ENCODE measurements around the gene KRT83. TPM values are rescaled to one million over a fixed set of nuclear protein-coding genes. Genes with fewer than 3 reads are reported as not detected.

The KRT83 gene
- total and polyA plus RNA-seq, 10 of the 15 experiments (the other 5 are each of a cell fraction or from before 2014, with no cell fraction given), result not detected

DNA sequence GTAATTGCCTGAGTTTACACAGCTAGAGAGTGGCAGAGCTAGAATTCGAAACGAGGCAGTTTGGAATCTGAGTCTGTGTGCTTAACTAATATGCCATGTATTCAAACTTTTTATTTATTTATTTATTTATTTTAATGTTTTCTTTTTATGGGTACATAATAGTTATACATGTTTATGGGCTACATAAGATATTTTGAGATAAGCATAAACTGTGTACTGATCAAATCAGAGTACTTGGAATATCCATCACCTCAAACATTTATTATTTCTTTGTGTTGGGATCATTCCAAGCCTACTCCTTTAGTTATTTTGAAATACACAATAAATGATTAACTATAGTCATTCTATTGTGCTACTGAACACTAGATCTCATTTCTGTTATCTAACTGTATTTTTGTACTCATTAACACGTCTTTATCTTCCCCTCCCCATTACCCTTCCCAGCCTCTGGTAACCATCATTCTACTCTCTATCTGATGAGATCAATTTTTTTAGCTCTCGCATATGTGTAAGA is 22.5 kb downstream of the KRT83 start (continued):
- TF ChIP-seq SMC3 (IDR thresholded peaks at IDR 0.05; ENCODE audit: borderline replicate concordance, low read length), result no peak
- TF ChIP-seq, protein P1, sequence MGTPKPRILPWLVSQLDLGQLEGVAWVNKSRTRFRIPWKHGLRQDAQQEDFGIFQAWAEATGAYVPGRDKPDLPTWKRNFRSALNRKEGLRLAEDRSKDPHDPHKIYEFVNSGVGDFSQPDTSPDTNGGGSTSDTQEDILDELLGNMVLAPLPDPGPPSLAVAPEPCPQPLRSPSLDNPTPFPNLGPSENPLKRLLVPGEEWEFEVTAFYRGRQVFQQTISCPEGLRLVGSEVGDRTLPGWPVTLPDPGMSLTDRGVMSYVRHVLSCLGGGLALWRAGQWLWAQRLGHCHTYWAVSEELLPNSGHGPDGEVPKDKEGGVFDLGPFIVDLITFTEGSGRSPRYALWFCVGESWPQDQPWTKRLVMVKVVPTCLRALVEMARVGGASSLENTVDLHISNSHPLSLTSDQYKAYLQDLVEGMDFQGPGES (IDR thresholded peaks at IDR 0.05), result no peak
- no peak for TF ChIP-seq CBX3 (IDR thresholded peaks at IDR 0.05; ENCODE audit: borderline replicate concordance, low read depth)

DNA sequence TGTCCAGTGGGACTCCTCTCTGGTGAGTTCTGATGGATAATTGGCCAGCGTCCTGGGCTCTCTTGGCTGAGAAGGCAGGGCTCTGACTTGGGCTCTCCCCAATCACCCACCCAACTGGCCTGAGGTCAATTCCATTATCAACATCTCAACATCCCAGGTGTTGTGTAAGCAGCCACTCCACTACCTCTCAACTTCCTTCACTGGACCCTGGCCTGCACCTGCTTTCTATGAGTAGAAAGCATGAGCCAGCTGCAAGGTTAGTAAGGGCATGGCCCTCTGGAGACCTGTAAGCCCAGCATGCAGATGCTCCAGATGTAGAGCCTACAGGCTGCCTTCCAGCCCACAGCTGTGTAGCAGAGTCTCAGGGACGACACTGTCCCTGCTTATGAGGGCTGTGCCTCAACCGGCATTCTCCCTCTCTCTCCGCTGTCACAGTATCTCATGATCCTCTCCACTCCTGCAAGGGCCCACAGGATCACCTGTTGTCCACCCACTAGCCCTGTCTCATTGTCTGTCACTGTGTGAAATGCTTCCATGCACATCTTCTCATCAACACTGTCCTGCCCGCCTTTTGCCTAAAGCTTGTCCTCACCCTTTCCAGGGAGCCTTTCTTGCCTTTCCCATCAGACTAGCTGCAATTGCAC is 24.5 kb downstream of the KRT83 start:
- peaks cover 0 to 1% of the 10 kb centered on the region in 2 experiments; a peak in 1 of 4 replicates for H3K27me3 ChIP-seq (replicated peaks in 1 of 2; ENCODE audit: control insufficient read depth in 2 of 2, insufficient read depth in 2 of 2, low read length in 1 of 2)
- no peak overlapping the region for H2AFZ ChIP-seq (ENCODE audit: control insufficient read depth, low read depth, low read length)
- no peaks in the 10 kb centered on the region for H3K36me3 ChIP-seq (ENCODE audit: control insufficient read depth in 2 of 2, insufficient read depth in 2 of 2, low read length in 1 of 2)
- H3K9me3 ChIP-seq (replicated peaks; ENCODE audit: control insufficient read depth, insufficient read depth, low read length), result no peaks in the 10 kb centered on the region
- RAD21 ChIA-PET (ENCODE audit: unreplicated experiment), result no interaction called here
- BruUV-seq (replicated peaks), result no TSS peak
- CTCF ChIA-PET, result interaction anchor here (1.5 to 7.0 kb wide), 2 partner anchors 17 to 75 kb away, joined by 5 to 39 read pairs; no protein-coding TSS in a partner anchor
- no peak overlapping the region for H3K4me3 ChIP-seq
- no peaks in the 10 kb centered on the region for H4K20me1 ChIP-seq (ENCODE audit: control insufficient read depth, insufficient read depth)
- ATAC-seq, result no peak
- intact Hi-C loops (cut with micrococcal nuclease; ENCODE audit: unreplicated experiment), result no loop called here
- H3K4me2 ChIP-seq (ENCODE audit: control insufficient read depth, insufficient read depth), result no peak overlapping the region
- 46% methylated on average over 5 of the region's 5 CpGs for WGBS (ENCODE audit: insufficient coverage, insufficient replicate concordance, low lambda C conversion rate, missing lambda C conversion rate)
- no peaks in the 10 kb centered on the region for H3K4me1 ChIP-seq (ENCODE audit: control insufficient read depth, insufficient read depth, low read length)
- in situ Hi-C loops (cut with MboI), result no loop called here
- POLR2A ChIA-PET, result no interaction called here
- no peak for FAIRE-seq
- H3K79me2 ChIP-seq (ENCODE audit: control insufficient read depth, insufficient read depth, low read length), result no peaks in the 10 kb centered on the region
- SMC1A ChIA-PET (ENCODE audit: uncharacterized antibody, unreplicated experiment), result no interaction called here
- H3K9ac ChIP-seq (ENCODE audit: control insufficient read depth, insufficient read depth, low read length), result no peak overlapping the region
- DNase-seq (ENCODE audit: low read depth, low spot score), result no peak
- no peak overlapping the region for H3K27ac ChIP-seq (ENCODE audit: control insufficient read depth, insufficient read depth)
- TF ChIP-seq ATF7 (IDR thresholded peaks at IDR 0.05; ENCODE audit: low read depth) (no peak), BCLAF1 (IDR thresholded peaks at IDR 0.05) (no peak), RFX5 (IDR thresholded peaks at IDR 0.05; ENCODE audit: low read depth, low read length) (no peak), MEF2A (IDR thresholded peaks at IDR 0.05; ENCODE audit: insufficient read depth, low read depth, low read length) (no peak), ASH2L (IDR thresholded peaks at IDR 0.05; ENCODE audit: borderline replicate concordance, low read depth) (no peak), SPI1 (IDR thresholded peaks at IDR 0.05; ENCODE audit: borderline replicate concordance, insufficient read depth, low read depth, low read length) (no peak), E4F1 (IDR thresholded peaks at IDR 0.05; ENCODE audit: borderline replicate concordance, partially characterized antibody) (no peak), ESRRA (IDR thresholded peaks at IDR 0.05; ENCODE audit: low read length) (no peak)
- TF ChIP-seq, protein P2, sequence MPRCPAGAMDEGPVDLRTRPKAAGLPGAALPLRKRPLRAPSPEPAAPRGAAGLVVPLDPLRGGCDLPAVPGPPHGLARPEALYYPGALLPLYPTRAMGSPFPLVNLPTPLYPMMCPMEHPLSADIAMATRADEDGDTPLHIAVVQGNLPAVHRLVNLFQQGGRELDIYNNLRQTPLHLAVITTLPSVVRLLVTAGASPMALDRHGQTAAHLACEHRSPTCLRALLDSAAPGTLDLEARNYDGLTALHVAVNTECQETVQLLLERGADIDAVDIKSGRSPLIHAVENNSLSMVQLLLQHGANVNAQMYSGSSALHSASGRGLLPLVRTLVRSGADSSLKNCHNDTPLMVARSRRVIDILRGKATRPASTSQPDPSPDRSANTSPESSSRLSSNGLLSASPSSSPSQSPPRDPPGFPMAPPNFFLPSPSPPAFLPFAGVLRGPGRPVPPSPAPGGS (IDR thresholded peaks at IDR 0.05; ENCODE audit: borderline replicate concordance, insufficient read depth, low read depth, low read length, poor library complexity, severe bottlenecking), result no peak

Data from GM12878 (cell line).